ENCODE measurements around the gene F2.
"Not testable (repeated sequence)": the region's sequence is repeated elsewhere in the genome, so short reads cannot be mapped to it uniquely, and the experiment has no call there.

The F2 gene

GRCh38 chr11:46719048-46719542 is at the start of gene F2:
Gene F2, plus strand, starts transcription at chr11:46719213. Its CDS starts 23 bp downstream, at chr11:46719236.
- in situ Hi-C loops (cut with MboI; ENCODE audit: low sequenced_read_pairs, unreplicated experiment): no loop called here
- DNase-seq (ENCODE audit: low spot score): peak; percentile 14
- no peak for TF ChIP-seq CTCF (IDR thresholded peaks at IDR 0.05; ENCODE audit: borderline replicate concordance, control extremely low read depth, extremely low read depth, insufficient read depth, missing control alignments)

DNA sequence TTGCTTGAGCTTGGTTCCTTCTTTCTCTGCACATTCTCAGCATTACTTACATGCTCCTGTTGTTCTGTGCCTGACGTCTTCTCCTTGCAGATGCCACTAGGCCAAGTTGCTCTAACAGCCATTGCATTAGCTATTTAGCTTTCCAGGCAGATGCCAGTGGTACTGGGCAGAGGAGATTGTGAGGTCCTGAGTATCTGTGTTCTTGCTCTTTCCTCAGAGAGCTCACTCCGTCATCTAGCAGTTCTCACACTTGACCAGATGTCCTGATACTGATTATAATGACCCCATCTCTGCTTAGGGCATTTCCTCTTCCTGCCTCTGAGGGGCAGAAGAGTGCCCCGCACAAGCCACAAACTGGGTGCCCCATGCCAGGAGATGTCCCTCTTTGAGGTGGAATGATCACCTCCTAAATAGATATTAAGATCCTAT is 49.3 kb upstream of the F2 start:
- in situ Hi-C loops (cut with MboI; ENCODE audit: low sequenced_read_pairs, unreplicated experiment): no loop called here
- TF ChIP-seq CTCF (IDR thresholded peaks at IDR 0.05; ENCODE audit: borderline replicate concordance, control extremely low read depth, extremely low read depth, insufficient read depth, missing control alignments): no peak
- DNase-seq (ENCODE audit: low spot score): no peak

DNA sequence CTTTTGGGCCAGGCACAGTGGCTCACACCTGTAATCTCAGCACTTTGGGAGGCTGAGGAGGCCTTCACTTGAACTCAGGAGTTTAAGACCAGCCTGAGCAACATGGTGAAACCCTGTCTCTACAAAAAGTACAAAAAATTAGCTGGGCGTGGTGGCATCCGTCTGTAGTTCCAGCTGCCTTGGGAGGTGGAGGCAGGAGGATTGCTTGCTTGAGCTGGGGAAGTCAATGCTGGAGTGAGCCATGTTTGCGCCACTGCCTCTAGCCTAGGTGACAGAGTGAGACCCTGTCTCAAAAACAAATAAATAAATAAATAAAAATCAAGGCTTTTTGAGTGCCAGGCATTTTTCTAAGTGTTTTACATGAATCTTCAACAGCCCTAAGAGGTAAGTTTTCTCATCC is 48.5 kb upstream of the F2 start:
- DNase-seq (ENCODE audit: low spot score); in situ Hi-C loops (cut with MboI; ENCODE audit: low sequenced_read_pairs, unreplicated experiment): not testable (repeated sequence)

DNA sequence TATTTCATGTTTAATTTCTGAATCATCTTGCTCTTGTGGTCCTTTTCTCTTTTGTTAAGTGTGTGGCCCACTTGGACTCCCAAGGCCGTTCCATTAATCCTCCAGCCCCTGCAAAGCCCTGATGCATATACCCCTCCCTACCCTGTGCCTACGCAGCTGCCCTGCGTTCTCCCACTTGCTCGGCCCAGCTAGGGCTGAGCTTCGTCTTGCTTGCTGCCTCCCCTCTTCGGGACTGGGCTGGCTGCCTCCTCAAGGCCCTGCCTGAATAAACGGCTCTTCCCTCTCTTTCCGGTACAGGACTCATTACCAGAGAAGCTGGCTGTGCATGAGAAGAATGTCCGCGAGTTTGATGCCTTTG is 47.1 kb upstream of the F2 start:
- no peak for DNase-seq (ENCODE audit: low spot score)
- in situ Hi-C loops (cut with MboI; ENCODE audit: low sequenced_read_pairs, unreplicated experiment): no loop called here
- TF ChIP-seq CTCF (IDR thresholded peaks at IDR 0.05; ENCODE audit: borderline replicate concordance, control extremely low read depth, extremely low read depth, insufficient read depth, missing control alignments): no peak

- DNase-seq (ENCODE audit: low spot score): no peak
These were observed 46.6 kb upstream of the F2 start for GRCh38 chr11:46672381-46672839.

DNA sequence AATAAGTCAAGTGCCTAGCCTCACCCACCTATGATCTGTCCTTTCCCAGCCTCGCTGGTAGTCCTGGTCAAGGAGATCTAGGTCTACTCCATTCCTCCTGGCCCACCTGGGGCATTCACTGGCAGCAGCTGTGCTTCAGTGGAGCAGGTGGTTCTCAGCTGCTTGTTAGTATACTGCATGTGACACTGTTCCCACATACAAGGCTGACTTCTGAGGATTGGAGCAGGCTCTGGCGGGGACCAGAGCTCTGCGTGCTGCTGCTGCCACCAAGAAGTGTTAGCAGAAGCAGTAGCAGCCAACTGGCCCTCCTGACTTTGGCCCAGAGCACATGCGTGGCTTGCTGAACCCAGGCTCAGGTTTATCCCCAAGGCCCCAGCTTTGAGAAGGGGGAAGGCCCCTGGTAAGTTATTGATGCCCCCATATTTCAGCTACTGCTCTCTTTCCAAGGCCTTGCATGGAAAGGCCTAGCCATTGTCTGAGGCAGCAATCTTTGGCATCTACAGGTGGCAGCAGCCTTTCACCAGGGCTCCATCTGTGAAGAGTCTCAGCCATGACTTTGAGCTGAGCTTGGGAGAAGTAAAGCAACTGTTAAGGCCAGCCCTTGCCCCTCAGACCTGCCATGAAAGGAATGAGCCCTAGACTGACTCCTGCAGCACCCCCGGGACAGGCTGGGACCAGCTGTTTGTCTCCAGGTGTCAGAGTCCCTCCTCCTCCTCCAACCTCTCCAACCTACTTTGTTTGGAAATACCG is 45.1 kb upstream of the F2 start:
- in situ Hi-C loops (cut with MboI; ENCODE audit: low sequenced_read_pairs, unreplicated experiment): no loop called here
- TF ChIP-seq CTCF (IDR thresholded peaks at IDR 0.05; ENCODE audit: borderline replicate concordance, control extremely low read depth, extremely low read depth, insufficient read depth, missing control alignments): no peak
- DNase-seq (ENCODE audit: low spot score): no peak

More at GRCh38 chr11:46672381-46672839, 46.6 kb upstream of the F2 start:
- TF ChIP-seq CTCF (IDR thresholded peaks at IDR 0.05; ENCODE audit: borderline replicate concordance, control extremely low read depth, extremely low read depth, insufficient read depth, missing control alignments): no peak
- in situ Hi-C loops (cut with MboI; ENCODE audit: low sequenced_read_pairs, unreplicated experiment): no loop called here

DNA sequence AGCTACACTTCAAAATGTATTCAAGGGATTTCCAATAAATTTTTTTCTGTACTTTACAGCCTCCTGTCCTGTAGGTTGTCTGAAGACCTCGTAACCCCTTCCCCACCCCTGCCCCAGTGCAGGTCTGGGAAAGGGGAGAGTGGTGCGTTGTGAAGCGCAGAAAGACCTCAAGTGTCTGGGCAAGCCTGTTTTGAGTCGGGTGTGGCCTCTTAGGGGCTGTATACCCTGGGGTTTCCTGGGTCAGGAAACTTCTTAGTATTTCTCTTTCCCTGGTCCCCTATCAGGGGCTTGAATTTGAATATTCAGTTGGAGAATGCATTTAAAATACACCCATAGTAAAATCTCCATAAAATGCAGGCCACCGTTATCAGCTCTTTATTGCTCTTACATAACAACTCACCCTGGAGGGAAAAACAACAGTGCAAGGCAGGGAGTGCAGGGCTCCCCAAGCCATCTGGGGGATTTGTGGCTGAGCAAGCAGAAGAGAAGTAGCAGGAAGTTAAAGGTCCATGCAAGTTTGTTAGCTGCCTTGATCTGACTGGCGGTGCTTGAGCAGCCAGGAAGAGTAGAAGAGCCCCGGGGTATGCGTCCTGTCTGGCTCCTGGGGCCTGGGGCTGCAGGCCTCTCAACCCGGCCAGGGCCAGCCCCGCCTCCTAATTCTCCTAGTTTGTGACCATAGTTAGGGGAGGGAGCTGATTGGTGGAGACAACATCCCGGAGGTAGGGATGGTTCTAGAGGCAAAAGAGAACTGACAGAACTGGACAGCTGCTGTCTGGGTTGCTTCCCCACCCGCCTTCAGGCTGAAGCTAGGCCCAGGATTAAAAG is 44.3 kb upstream of the F2 start:
- in situ Hi-C loops (cut with MboI; ENCODE audit: low sequenced_read_pairs, unreplicated experiment): no loop called here
- TF ChIP-seq CTCF (IDR thresholded peaks at IDR 0.05; ENCODE audit: borderline replicate concordance, control extremely low read depth, extremely low read depth, insufficient read depth, missing control alignments): no peak
- peak; percentile 45 for DNase-seq (ENCODE audit: low spot score)
